Transverse colon (tissue), 3 donors: ENCODE results near the gene CSNK2A1.

ENCODE experiments used
- CTCF ChIP-seq, 5 experiments: fragments of 200-600 bp in 3 of 5; fragments of 450-650 bp in 2 of 5; sonication (generic) in 3 of 5; IDR thresholded peaks; 1 replicate in 2 of 5; 2 replicates in 3 of 5; pipeline ENCODE4 v1.5.1; 2016 to 2017; ENCODE audit warnings: antibody characterized with exemption in 5 of 5, inconsistent platforms in 3 of 5, mild to moderate bottlenecking in 2 of 5, moderate library complexity in 1 of 5
- POLR2A ChIP-seq: fragments of 450-650 bp; IDR thresholded peaks from one replicate; pipeline ENCODE4 v1.6.1; 2016; ENCODE audit warnings: antibody characterized with exemption, mild to moderate bottlenecking, moderate library complexity

GRCh38 chr20:536426-537010, 7.1 kb downstream of the CSNK2A1 start:
- TF ChIP-seq POLR2A, result no peak
- TF ChIP-seq CTCF (IDR thresholded peaks at IDR 0.05), result no peak
